HepG2 (cell line): Measurements from ENCODE around the gene NCBP1. TPM values are rescaled to one million over a fixed set of nuclear protein-coding genes. Genes with fewer than 3 reads are reported as not detected.

Experiments
- ATAC-seq: fragments of 200-7000 bp; cut with Tn5 transposase; 3 replicates; pipeline ENCODE4 v1.9.1; 2020; ENCODE audit warnings: mild to moderate bottlenecking, moderate library complexity
- BruUV-seq: library from RNA; stranded (reverse); fragments of 400-500 nt; replicated peaks from 2 replicates; lab custom pipeline; 2021; lab: Mats Ljungman, UMichigan
- CTCF ChIA-PET: fragments of 300-600 bp; formaldehyde crosslinking; extraction: SDS; loops from one replicate; lab custom pipeline; 2021; ENCODE audit warnings: low total read pairs, inconsistent platforms, low intra/inter-chr PET ratio; lab: Yijun Ruan, JAX
- POLR2A ChIA-PET: fragments of 350-600 bp; sonication (Branson Sonifier 250); formaldehyde crosslinking; loops from one replicate; lab custom pipeline; 2020; ENCODE audit warnings: antibody characterized with exemption, inconsistent platforms; lab: Yijun Ruan, JAX
- DNase-seq: peaks from one replicate; pipeline ENCODE4 v3.0.0-alpha.2; 2015; ENCODE audit warnings: low spot score
- FAIRE-seq: peaks from 3 replicates; lab custom pipeline; 2011; peaks lifted over from hg19 to GRCh38; lab: Jason Lieb, UNC
- H2AFZ ChIP-seq: one replicate; pipeline ENCODE4 v1.6.1; 2011; ENCODE audit warnings: low read length, inconsistent platforms
- H3K27ac ChIP-seq: fragments of 300-600 bp; 3 replicates; pipeline ENCODE4 v1.8.0; 2011; ENCODE audit warnings: mixed run types, mild to moderate bottlenecking, mixed read lengths, low read length, inconsistent platforms; ENCODE audit not compliant: insufficient read depth; ENCODE audit errors: extremely low read length
- H3K27me3 ChIP-seq, 2 experiments: fragments of 200-600 bp in 1 of 2; 2 replicates in 1 of 2; 3 replicates in 1 of 2; pipeline versions ENCODE4 v1.6.0 to v1.8.0; 2011; ENCODE audit warnings: low read length in 2 of 2, mild to moderate bottlenecking in 2 of 2, moderate library complexity in 2 of 2, inconsistent platforms in 1 of 2; ENCODE audit not compliant: insufficient read depth in 2 of 2, control insufficient read depth in 1 of 2
- H3K36me3 ChIP-seq, 2 experiments: fragments of 200-600 bp in 1 of 2; replicated peaks in 1 of 2; 2 replicates in 1 of 2; 3 replicates in 1 of 2; pipeline versions ENCODE4 v1.5.1 to v1.8.0; 2011; ENCODE audit warnings: low read length in 2 of 2, inconsistent platforms in 1 of 2; ENCODE audit not compliant: insufficient read depth in 2 of 2, control insufficient read depth in 1 of 2
- H3K4me1 ChIP-seq: 2 replicates; pipeline ENCODE4 v1.5.1; 2012; ENCODE audit warnings: low read length, inconsistent platforms; ENCODE audit not compliant: insufficient read depth
- H3K4me2 ChIP-seq: 2 replicates; pipeline ENCODE4 v1.6.0; 2011; ENCODE audit warnings: low read depth, low read length, inconsistent platforms
- H3K4me3 ChIP-seq, 3 experiments: fragments of 200-600 bp in 1 of 3; sonication (generic), shearing (Covaris generic) in 1 of 3; replicated peaks in 1 of 3; 2 replicates each; pipeline ENCODE4 v1.5.1; 2011 to 2016; ENCODE audit warnings: low read length in 3 of 3, inconsistent platforms in 2 of 3, low read depth in 2 of 3, mild to moderate bottlenecking in 2 of 3, control low read depth in 1 of 3, mixed read lengths in 1 of 3; ENCODE audit not compliant: insufficient read depth in 1 of 3
- H3K79me2 ChIP-seq: one replicate; pipeline ENCODE4 v1.6.1; 2011; ENCODE audit warnings: low read length, inconsistent platforms; ENCODE audit not compliant: insufficient read depth
- H3K9ac ChIP-seq: 2 replicates; pipeline ENCODE4 v1.6.0; 2011; ENCODE audit warnings: mild to moderate bottlenecking, low read depth, low read length, inconsistent platforms; ENCODE audit not compliant: insufficient read depth
- H3K9me3 ChIP-seq: 2 replicates; pipeline ENCODE4 v1.5.1; 2012; ENCODE audit warnings: mild to moderate bottlenecking, low read length
- H4K20me1 ChIP-seq: 2 replicates; pipeline ENCODE4 v1.6.0; 2011; ENCODE audit warnings: inconsistent platforms, mild to moderate bottlenecking, low read length, moderate library complexity; ENCODE audit not compliant: insufficient read depth
- CEBPB ChIP-seq: IDR thresholded peaks from 2 replicates; pipeline ENCODE4 v1.6.1; 2011; ENCODE audit warnings: low read depth, low read length, improper control_type of control experiment, borderline replicate concordance
- GLI4 ChIP-seq: sonication (generic); formaldehyde crosslinking; IDR thresholded peaks from 2 replicates; pipeline ENCODE4 v1.5.1; 2020; ENCODE audit warnings: missing genetic modification reagents, mild to moderate bottlenecking, moderate library complexity, borderline replicate concordance
- MAFG ChIP-seq: sonication (generic); formaldehyde crosslinking; IDR thresholded peaks from 2 replicates; pipeline ENCODE4 v1.5.1; 2020; ENCODE audit warnings: mild to moderate bottlenecking, missing genetic modification reagents
- MBD4 ChIP-seq: IDR thresholded peaks from 2 replicates; pipeline ENCODE4 v1.6.1; 2012; ENCODE audit warnings: low read length, inconsistent platforms, borderline replicate concordance
- NFE2 ChIP-seq: sonication (generic); formaldehyde crosslinking; IDR thresholded peaks from 2 replicates; pipeline ENCODE4 v1.4.0; 2020; ENCODE audit warnings: missing genetic modification reagents
- NFIC ChIP-seq: IDR thresholded peaks from 2 replicates; pipeline ENCODE4 v1.6.1; 2012; ENCODE audit warnings: mild to moderate bottlenecking, low read length, inconsistent platforms
- NRL ChIP-seq: sonication (generic); formaldehyde crosslinking; IDR thresholded peaks from 2 replicates; pipeline ENCODE4 v1.5.0; 2020; ENCODE audit warnings: missing genetic modification reagents, mild to moderate bottlenecking, moderate library complexity, borderline replicate concordance
- PLRG1 ChIP-seq: fragments of 450-650 bp; conservative IDR thresholded peaks from 2 replicates; pipeline ENCODE4 v1.6.1; 2016
- TBX2 ChIP-seq: sonication (generic); formaldehyde crosslinking; IDR thresholded peaks from 2 replicates; pipeline ENCODE4 v1.5.0; 2020; ENCODE audit warnings: missing genetic modification reagents, mild to moderate bottlenecking, borderline replicate concordance
- ZNF570 ChIP-seq: sonication (generic); formaldehyde crosslinking; IDR thresholded peaks from 2 replicates; pipeline ENCODE4 v1.4.0; 2020; ENCODE audit warnings: mild to moderate bottlenecking, missing genetic modification reagents, borderline replicate concordance
- ZNF772 ChIP-seq: sonication (generic); formaldehyde crosslinking; IDR thresholded peaks from 2 replicates; pipeline ENCODE4 v1.5.0; 2020; ENCODE audit warnings: mild to moderate bottlenecking, missing genetic modification reagents
- ZNF878 ChIP-seq: sonication (generic); formaldehyde crosslinking; IDR thresholded peaks from 2 replicates; pipeline ENCODE4 v1.8.1; 2023; ENCODE audit warnings: mild to moderate bottlenecking, missing genetic modification reagents, moderate library complexity
- ZSCAN22 ChIP-seq: sonication (generic); formaldehyde crosslinking; IDR thresholded peaks from 2 replicates; pipeline ENCODE4 v1.4.0; 2020; ENCODE audit warnings: mild to moderate bottlenecking, missing genetic modification reagents
- WGBS: methylation state at CpG from one replicate; pipeline ENCODE4 v1.1.6; 2017; ENCODE audit warnings: low lambda C conversion rate; 5-methylcytosine and 5-hydroxymethylcytosine counted together
- in situ Hi-C: cut with HindIII; loops from 2 replicates; pipeline ENCODE4 v1.10.0; 2017; ENCODE audit warnings: low pct_unique_long_range_greater_than_20kb; ENCODE audit not compliant: extremely low pct_ligation_motif_present
- intact Hi-C: fragments of 100-400 bp; cut with micrococcal nuclease; formaldehyde crosslinking; loops from one replicate; pipeline ENCODE4 v1.10.0; 2022; ENCODE audit not compliant: unreplicated experiment
- polyA plus RNA-seq, 8 experiments: library from polyadenylated mRNA; depleted of rRNA in 3 of 8; stranded (reverse) in 7 of 8; unstranded in 1 of 8; fragments of >200 nt; fragmentation: Illumina TruSeq in 4 of 8; extraction: Trizol in 4 of 8; gene quantifications; 2 replicates each; pipeline versions ENCODE4 v1.2.1 to v1.2.3, GENCODE V29; 2011 to 2016; ENCODE audit warnings: low read depth in 4 of 8, missing spikeins in 1 of 8, mixed read lengths in 1 of 8; ENCODE audit not compliant: insufficient read depth in 1 of 8
- total RNA-seq, 5 experiments: library from RNA; depleted of rRNA; stranded (reverse); fragments of >200 nt; fragmentation: Illumina TruSeq; extraction: Trizol; gene quantifications; 2 replicates each; pipeline ENCODE4 v1.2.3, GENCODE V29; 2016; ENCODE audit warnings: low read depth in 1 of 5
- TF ChIP-seq, protein P1 (sequence below): sonication (generic); formaldehyde crosslinking; IDR thresholded peaks from 2 replicates; pipeline ENCODE4 v1.5.1; 2020; ENCODE audit warnings: missing genetic modification reagents, mild to moderate bottlenecking, borderline replicate concordance
- TF ChIP-seq, protein P2 (sequence below): sonication (generic); formaldehyde crosslinking; conservative IDR thresholded peaks from 2 replicates; pipeline ENCODE4 v1.8.1; 2023; ENCODE audit warnings: missing genetic modification reagents
- TF ChIP-seq, protein P3 (sequence below): sonication (generic); formaldehyde crosslinking; IDR thresholded peaks from 2 replicates; pipeline ENCODE4 v1.8.1; 2023; ENCODE audit warnings: missing genetic modification reagents, inconsistent platforms, borderline replicate concordance

Gene NCBP1
- total and polyA plus RNA-seq, 2 of the 13 experiments (the other 11 are each of a cell fraction or from before 2014, with no cell fraction given): 13.3 to 40.2 TPM

DNA sequence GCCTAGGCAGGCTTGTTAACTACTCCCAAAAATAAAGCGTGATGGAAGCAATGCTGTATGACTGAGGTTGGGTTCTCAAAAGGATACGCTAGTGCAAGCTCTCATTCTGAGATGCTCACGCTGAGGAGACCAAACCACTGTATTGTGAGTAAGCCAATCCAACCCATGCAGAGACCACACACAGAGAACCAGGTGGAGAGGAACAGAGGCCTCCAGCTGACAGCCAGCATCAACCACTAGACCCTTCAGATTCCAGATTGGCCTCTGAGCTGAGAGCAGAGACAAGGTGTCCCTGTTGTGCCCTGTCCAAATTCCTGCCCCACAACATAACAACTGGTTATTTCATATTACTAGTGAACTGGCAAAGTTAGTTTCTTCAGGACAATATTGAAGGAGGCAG lies 5.0 kb upstream of the NCBP1 start:
- Histone ChIP-seq H3K4me2 (no peak overlapping the region), H3K9ac (no peak overlapping the region), H3K27me3 (peaks cover 0 to 8% of the 10 kb centered on the region in 2 experiments; a peak in 1 of 5 replicates), H3K9me3 (no peaks in the 10 kb centered on the region), H3K36me3 (peaks cover 0 to 28% of the 10 kb centered on the region in 2 experiments; a peak in 3 of 5 replicates), H2AFZ (no peak overlapping the region), H3K79me2 (peaks cover 39% of the 10 kb centered on the region), H3K4me3 (no peak overlapping the region), H3K27ac (no peak overlapping the region), H3K4me1 (peaks cover 21% of the 10 kb centered on the region), H4K20me1 (no peaks in the 10 kb centered on the region; the same call in 1 of the 2 replicates)
- ChIA-PET POLR2A (no interaction called here), CTCF (no interaction called here)
- FAIRE-seq (no peak), ATAC-seq (no peak), DNase-seq (no peak)
- BruUV-seq: no TSS peak
- intact Hi-C loops: no loop called here
- in situ Hi-C loops: no loop called here
- WGBS: 96% methylated on average over 3 of the region's 3 CpGs
- TF ChIP-seq PLRG1 (no peak), MBD4 (no peak), ZSCAN22 (CRISPR knock-in tag) (no peak), ZNF570 (CRISPR knock-in tag) (no peak), NFIC (no peak), CEBPB (no peak), NRL (CRISPR knock-in tag) (no peak), NFE2 (CRISPR knock-in tag) (no peak), TBX2 (no peak), ZNF878 (CRISPR knock-in tag) (no peak), GLI4 (CRISPR knock-in tag) (no peak), ZNF772 (CRISPR knock-in tag) (no peak), MAFG (CRISPR knock-in tag) (no peak)
- TF ChIP-seq, protein P1, sequence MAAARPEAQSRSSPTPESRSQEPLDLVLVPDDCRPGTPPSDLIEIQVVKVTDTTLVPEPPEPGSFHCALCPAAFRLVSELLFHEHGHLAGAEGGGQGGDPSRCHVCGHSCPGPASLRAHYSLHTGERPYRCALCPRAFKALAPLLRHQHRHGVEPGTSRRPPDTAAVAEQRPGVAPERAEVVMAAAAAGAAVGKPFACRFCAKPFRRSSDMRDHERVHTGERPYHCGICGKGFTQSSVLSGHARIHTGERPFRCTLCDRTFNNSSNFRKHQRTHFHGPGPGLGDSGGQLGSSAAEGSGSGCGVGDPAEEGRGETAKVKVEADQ (CRISPR knock-in tag): no peak
- TF ChIP-seq, protein P2, sequence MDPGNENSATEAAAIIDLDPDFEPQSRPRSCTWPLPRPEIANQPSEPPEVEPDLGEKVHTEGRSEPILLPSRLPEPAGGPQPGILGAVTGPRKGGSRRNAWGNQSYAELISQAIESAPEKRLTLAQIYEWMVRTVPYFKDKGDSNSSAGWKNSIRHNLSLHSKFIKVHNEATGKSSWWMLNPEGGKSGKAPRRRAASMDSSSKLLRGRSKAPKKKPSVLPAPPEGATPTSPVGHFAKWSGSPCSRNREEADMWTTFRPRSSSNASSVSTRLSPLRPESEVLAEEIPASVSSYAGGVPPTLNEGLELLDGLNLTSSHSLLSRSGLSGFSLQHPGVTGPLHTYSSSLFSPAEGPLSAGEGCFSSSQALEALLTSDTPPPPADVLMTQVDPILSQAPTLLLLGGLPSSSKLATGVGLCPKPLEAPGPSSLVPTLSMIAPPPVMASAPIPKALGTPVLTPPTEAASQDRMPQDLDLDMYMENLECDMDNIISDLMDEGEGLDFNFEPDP (CRISPR knock-in tag): no peak
- TF ChIP-seq, protein P3, sequence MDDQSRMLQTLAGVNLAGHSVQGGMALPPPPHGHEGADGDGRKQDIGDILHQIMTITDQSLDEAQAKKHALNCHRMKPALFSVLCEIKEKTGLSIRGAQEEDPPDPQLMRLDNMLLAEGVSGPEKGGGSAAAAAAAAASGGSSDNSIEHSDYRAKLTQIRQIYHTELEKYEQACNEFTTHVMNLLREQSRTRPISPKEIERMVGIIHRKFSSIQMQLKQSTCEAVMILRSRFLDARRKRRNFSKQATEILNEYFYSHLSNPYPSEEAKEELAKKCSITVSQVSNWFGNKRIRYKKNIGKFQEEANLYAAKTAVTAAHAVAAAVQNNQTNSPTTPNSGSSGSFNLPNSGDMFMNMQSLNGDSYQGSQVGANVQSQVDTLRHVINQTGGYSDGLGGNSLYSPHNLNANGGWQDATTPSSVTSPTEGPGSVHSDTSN (CRISPR knock-in tag): no peak
